COLO668 (cell line): ENCODE measurements around the gene SBK2.
A peak's percentile ranks its signal among the peaks of the same experiment; 100 is the strongest.
"Not testable (repeated sequence)": the region's sequence is repeated elsewhere in the genome, so short reads cannot be mapped to it uniquely, and the experiment has no call there.

Experiments
- DNase-seq: peaks from one replicate; lab custom pipeline; 2025; ENCODE audit not compliant: unreplicated experiment; lab: John Stamatoyannopoulos, UW

SBK2 gene

GRCh38 chr19:55536951-55537740 is at the start of gene SBK2:
SBK2 (minus strand) TSS chr19:55537133; CDS start chr19:55536294, 839 bp downstream.
- DNase-seq: no peak

GRCh38 chr19:55585658-55586339 is 48.9 kb upstream of the SBK2 start:
- peak; percentile 34 for DNase-seq

GRCh38 chr19:55584871-55585270 is 47.9 kb upstream of the SBK2 start:
- no peak for DNase-seq

GRCh38 chr19:55583897-55584296 is 47.0 kb upstream of the SBK2 start:
- not testable (repeated sequence) for DNase-seq

GRCh38 chr19:55582284-55582683 is 45.4 kb upstream of the SBK2 start:
- not testable (repeated sequence) for DNase-seq

GRCh38 chr19:55581823-55582223 is 44.9 kb upstream of the SBK2 start:
- peak; percentile 21 for DNase-seq

- peak; percentile 21 for DNase-seq
These were observed 44.4 kb upstream of the SBK2 start for GRCh38 chr19:55581145-55581822.

GRCh38 chr19:55580628-55581144 is 43.8 kb upstream of the SBK2 start, which contains the start of gene ZNF579:
ZNF579 (minus strand) TSS chr19:55580848; CDS start chr19:55579639, 1,209 bp downstream.
- DNase-seq: peak; percentile 90

- DNase-seq: no peak
These were observed 43.1 kb upstream of the SBK2 start for GRCh38 chr19:55579766-55580621.

GRCh38 chr19:55578761-55579747 is 42.1 kb upstream of the SBK2 start:
- no peak for DNase-seq

- no peak for DNase-seq
These were observed 41.3 kb upstream of the SBK2 start for GRCh38 chr19:55578031-55578760.

- no peak for DNase-seq
These were observed 39.8 kb upstream of the SBK2 start for GRCh38 chr19:55576746-55577145.

GRCh38 chr19:55573929-55574328 is 37.0 kb upstream of the SBK2 start:
- not testable (repeated sequence) for DNase-seq

- DNase-seq: not testable (repeated sequence)
These were observed 32.5 kb upstream of the SBK2 start for GRCh38 chr19:55569477-55569876.

GRCh38 chr19:55567708-55568328 is 30.9 kb upstream of the SBK2 start:
- no peak for DNase-seq

- no peak for DNase-seq
These were observed 29.9 kb upstream of the SBK2 start for GRCh38 chr19:55566823-55567222.

- no peak for DNase-seq
These were observed 26.3 kb upstream of the SBK2 start for GRCh38 chr19:55563261-55563690.

GRCh38 chr19:55559684-55560083 is 22.8 kb upstream of the SBK2 start:
- no peak for DNase-seq
